ENCODE measurements around the gene HAAO. TPM values are rescaled to one million over a fixed set of nuclear protein-coding genes. Genes with fewer than 3 reads are reported as not detected.

Gene HAAO
- total RNA-seq, 1 experiment from 2014 or later = 2.2 TPM

DNA sequence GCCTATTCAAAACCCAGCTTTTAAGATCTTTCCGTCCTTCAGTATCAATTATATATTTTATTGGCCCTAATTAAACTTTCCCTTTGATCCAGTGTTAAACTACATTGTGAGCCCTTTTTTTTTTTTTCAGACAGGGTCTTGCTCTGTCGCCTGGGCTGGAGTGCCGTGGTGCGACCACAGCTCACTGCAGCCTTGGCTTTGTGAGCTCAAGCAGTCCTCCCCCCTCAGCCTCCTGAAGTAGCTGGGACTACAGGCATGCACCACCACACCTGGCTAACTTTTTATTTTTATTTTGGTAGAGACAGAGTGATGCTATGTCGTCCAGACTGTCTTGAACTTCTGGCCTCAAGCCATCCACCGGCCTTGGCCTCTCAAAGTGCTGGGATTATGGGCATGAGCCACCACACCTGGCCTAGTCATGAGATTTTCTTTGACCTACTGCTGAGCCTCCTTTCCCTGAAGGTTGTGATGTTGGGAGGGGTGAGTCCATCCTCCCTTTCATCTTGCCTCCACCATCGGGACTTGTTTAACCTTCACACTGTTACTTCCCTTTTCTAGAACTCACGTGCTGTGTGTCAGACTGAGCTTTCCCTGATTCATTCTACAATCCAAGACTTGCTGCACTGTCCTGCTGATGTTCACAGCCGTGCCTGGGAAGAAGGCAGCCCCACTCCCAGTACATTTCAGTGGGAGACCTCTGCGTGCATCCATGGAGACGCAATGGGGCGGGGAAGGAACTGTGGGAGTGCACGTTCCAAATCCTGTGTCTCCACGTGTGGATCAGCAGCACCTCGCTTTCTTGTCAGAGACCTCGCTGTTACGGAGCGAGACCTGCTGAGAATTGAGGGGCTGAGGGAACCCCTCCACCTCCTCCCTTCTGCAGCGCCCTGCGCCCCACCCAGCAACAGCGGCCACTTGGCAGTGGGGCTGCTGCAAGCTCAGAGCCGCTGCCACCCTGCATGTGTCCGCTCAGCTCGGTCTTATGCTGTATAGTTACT, 39.3 kb downstream of the HAAO start:
- Mint-ChIP-seq H3K27me3 (ENCODE audit: unreplicated experiment) (no peaks in the 10 kb centered on the region), H3K36me3 (ENCODE audit: insufficient read depth, unreplicated experiment) (no peaks in the 10 kb centered on the region), H3K9me3 (ENCODE audit: low read depth, unreplicated experiment) (peaks cover 2% of the 10 kb centered on the region), H3K4me3 (ENCODE audit: low read depth, unreplicated experiment) (no peak overlapping the region), H3K27ac (ENCODE audit: unreplicated experiment) (no peak overlapping the region), H3K4me1 (ENCODE audit: low read depth, unreplicated experiment) (no peaks in the 10 kb centered on the region)
- intact Hi-C loops (cut with micrococcal nuclease; ENCODE audit: unreplicated experiment) = no loop called here
- DNase-seq = no peak
- CTCF ChIA-PET = no interaction called here
- TF ChIP-seq, protein P1, sequence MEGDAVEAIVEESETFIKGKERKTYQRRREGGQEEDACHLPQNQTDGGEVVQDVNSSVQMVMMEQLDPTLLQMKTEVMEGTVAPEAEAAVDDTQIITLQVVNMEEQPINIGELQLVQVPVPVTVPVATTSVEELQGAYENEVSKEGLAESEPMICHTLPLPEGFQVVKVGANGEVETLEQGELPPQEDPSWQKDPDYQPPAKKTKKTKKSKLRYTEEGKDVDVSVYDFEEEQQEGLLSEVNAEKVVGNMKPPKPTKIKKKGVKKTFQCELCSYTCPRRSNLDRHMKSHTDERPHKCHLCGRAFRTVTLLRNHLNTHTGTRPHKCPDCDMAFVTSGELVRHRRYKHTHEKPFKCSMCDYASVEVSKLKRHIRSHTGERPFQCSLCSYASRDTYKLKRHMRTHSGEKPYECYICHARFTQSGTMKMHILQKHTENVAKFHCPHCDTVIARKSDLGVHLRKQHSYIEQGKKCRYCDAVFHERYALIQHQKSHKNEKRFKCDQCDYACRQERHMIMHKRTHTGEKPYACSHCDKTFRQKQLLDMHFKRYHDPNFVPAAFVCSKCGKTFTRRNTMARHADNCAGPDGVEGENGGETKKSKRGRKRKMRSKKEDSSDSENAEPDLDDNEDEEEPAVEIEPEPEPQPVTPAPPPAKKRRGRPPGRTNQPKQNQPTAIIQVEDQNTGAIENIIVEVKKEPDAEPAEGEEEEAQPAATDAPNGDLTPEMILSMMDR (IDR thresholded peaks at IDR 0.05; ENCODE audit: unreplicated experiment) = no peak
- BruUV-seq (replicated peaks) = no TSS peak

DNA sequence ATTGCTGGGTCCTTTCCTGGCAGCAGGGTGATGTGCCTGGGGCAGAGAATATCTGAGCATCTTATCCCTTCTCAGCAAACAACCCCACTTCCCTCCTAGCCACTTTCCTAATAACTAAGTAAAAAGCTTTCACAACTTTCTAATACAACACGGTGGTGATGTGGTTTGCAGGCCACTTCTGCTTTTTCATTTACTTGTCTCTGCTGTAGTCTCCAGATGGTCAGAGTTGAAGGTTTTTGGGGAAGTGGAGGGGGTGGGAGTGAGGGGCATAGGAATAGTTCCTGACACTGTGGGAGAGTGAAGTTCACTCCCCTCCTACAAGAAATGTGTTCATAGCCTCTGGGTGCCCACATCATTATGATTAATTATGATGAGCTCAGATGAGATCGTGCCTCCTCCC, 40.1 kb downstream of the HAAO start:
- intact Hi-C loops (cut with micrococcal nuclease; ENCODE audit: unreplicated experiment) = no loop called here
- TF ChIP-seq, protein P1 (IDR thresholded peaks at IDR 0.05; ENCODE audit: unreplicated experiment) = no peak
- Mint-ChIP-seq H3K27me3 (ENCODE audit: unreplicated experiment) (no peaks in the 10 kb centered on the region), H3K4me3 (ENCODE audit: low read depth, unreplicated experiment) (no peak overlapping the region), H3K9me3 (ENCODE audit: low read depth, unreplicated experiment) (peaks cover 2% of the 10 kb centered on the region), H3K27ac (ENCODE audit: unreplicated experiment) (no peak overlapping the region), H3K36me3 (ENCODE audit: insufficient read depth, unreplicated experiment) (no peaks in the 10 kb centered on the region), H3K4me1 (ENCODE audit: low read depth, unreplicated experiment) (no peaks in the 10 kb centered on the region)
- CTCF ChIA-PET = no interaction called here
- no TSS peak for BruUV-seq (replicated peaks)
- DNase-seq = no peak

DNA sequence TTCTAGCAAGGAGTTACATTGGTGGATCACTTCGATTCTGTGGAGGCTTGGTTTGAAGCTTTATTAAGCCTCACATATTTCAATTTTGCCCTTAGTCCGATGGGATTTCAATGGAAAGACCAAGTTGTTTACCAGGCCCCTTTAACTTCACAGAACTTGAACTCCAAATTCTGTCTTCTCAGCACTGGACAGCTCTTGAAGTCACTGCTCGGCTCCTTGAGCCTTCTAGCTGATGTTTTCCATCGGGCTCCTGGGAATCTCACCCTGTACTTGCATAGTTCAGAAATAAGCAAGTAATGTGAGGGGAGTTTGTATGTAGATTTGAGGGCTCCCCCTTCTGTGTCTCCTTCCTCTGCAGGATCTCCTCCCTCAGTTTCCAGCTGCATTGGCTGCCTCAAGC, 43.5 kb downstream of the HAAO start:
- Mint-ChIP-seq H3K36me3 (ENCODE audit: insufficient read depth, unreplicated experiment) (no peaks in the 10 kb centered on the region), H3K4me1 (ENCODE audit: low read depth, unreplicated experiment) (no peaks in the 10 kb centered on the region), H3K27ac (ENCODE audit: unreplicated experiment) (no peak overlapping the region), H3K27me3 (ENCODE audit: unreplicated experiment) (no peaks in the 10 kb centered on the region), H3K9me3 (ENCODE audit: low read depth, unreplicated experiment) (peaks cover 2% of the 10 kb centered on the region), H3K4me3 (ENCODE audit: low read depth, unreplicated experiment) (no peak overlapping the region)
- intact Hi-C loops (cut with micrococcal nuclease; ENCODE audit: unreplicated experiment) = no loop called here
- CTCF ChIA-PET = no interaction called here
- no peak for DNase-seq
- TF ChIP-seq, protein P1 (IDR thresholded peaks at IDR 0.05; ENCODE audit: unreplicated experiment) = no peak
- BruUV-seq (replicated peaks) = no TSS peak

DNA sequence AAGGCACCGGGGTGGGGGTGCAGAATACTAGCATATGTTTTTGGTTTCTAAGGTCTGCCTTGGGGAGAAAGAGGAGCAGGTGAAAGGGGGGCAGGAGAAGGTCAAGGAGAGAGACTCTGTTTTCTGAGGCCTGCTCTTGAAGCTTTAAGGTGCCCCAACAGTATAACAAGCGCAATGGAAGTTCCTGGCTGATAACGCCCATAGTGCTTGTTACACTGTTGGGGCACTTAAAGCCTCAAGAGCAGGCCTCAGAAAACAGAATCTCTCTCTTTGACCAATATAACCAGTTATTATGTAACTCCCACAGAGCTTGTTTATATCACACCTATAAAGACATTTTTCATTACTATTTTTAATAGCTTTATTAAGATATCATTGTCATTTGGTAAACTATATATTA, 45.0 kb downstream of the HAAO start:
- intact Hi-C loops (cut with micrococcal nuclease; ENCODE audit: unreplicated experiment) = no loop called here
- Mint-ChIP-seq H3K4me3 (ENCODE audit: low read depth, unreplicated experiment) (no peak overlapping the region), H3K27me3 (ENCODE audit: unreplicated experiment) (no peaks in the 10 kb centered on the region), H3K9me3 (ENCODE audit: low read depth, unreplicated experiment) (peaks cover 2% of the 10 kb centered on the region), H3K27ac (ENCODE audit: unreplicated experiment) (no peak overlapping the region), H3K4me1 (ENCODE audit: low read depth, unreplicated experiment) (no peaks in the 10 kb centered on the region), H3K36me3 (ENCODE audit: insufficient read depth, unreplicated experiment) (no peaks in the 10 kb centered on the region)
- TF ChIP-seq, protein P1 (IDR thresholded peaks at IDR 0.05; ENCODE audit: unreplicated experiment) = no peak
- BruUV-seq (replicated peaks) = no TSS peak
- no peak for DNase-seq
- CTCF ChIA-PET = interaction anchor here (0.7 kb wide), 2 partner anchors 47 to 1559 kb away, joined by 3 to 6 read pairs; no protein-coding TSS in a partner anchor
